PC-3 (cell line): ENCODE data around the gene TUBGCP5. TPM values are rescaled to one million over a fixed set of nuclear protein-coding genes. Genes with fewer than 3 reads are reported as not detected.
A peak's percentile ranks its signal among the peaks of the same experiment; 100 is the strongest.
"Not testable (repeated sequence)": the region's sequence is repeated elsewhere in the genome, so short reads cannot be mapped to it uniquely, and the experiment has no call there.

Experiments
- ATAC-seq: fragments of 200-7000 bp; cut with Tn5 transposase; 2 replicates; pipeline ENCODE4 v1.9.1; 2020; ENCODE audit warnings: mild to moderate bottlenecking, moderate library complexity
- BruUV-seq: library from RNA; stranded (reverse); fragments of 400-500 nt; replicated peaks from 2 replicates; lab custom pipeline; 2021; lab: Mats Ljungman, UMichigan
- CTCF ChIA-PET: fragments of 300-600 bp; sonication (Branson Sonifier 250); formaldehyde crosslinking; loops from one replicate; lab custom pipeline; 2022; ENCODE audit warnings: antibody characterized with exemption; lab: Charles Lee
- POLR2A ChIA-PET: fragments of 300-600 bp; sonication (Branson Sonifier 250); formaldehyde crosslinking; loops from one replicate; lab custom pipeline; 2022; ENCODE audit warnings: antibody characterized with exemption; ENCODE audit not compliant: unreplicated experiment; lab: Charles Lee
- DNase-seq: peaks from one replicate; pipeline ENCODE4 v3.0.0-alpha.2; 2015
- H2AFZ ChIP-seq: fragments of 300-600 bp; sonication (generic); 2 replicates; pipeline ENCODE4 v1.6.0; 2016; ENCODE audit warnings: antibody characterized with exemption, low read length
- H3F3A ChIP-seq: fragments of 300-600 bp; sonication (generic); one replicate; pipeline ENCODE4 v1.6.0; 2017; ENCODE audit warnings: antibody characterized with exemption, low read length, control low read depth, mild to moderate bottlenecking; ENCODE audit not compliant: unreplicated experiment
- H3K27ac ChIP-seq: fragments of 300-600 bp; sonication (generic); 2 replicates; pipeline ENCODE4 v1.5.1; 2016; ENCODE audit warnings: mild to moderate bottlenecking, low read length
- H3K27me3 ChIP-seq: fragments of 300-600 bp; sonication (generic); 2 replicates; pipeline ENCODE4 v1.6.1; 2016; ENCODE audit warnings: low read length, mixed read lengths
- H3K36me3 ChIP-seq: fragments of 300-600 bp; sonication (generic); 2 replicates; pipeline ENCODE4 v1.6.1; 2016; ENCODE audit warnings: low read depth, mixed run types, low read length, mixed read lengths
- H3K4me1 ChIP-seq: fragments of 300-600 bp; sonication (generic); 2 replicates; pipeline ENCODE4 v1.5.1; 2016; ENCODE audit warnings: low read length; ENCODE audit not compliant: insufficient read depth
- H3K4me2 ChIP-seq: fragments of 300-600 bp; sonication (generic); 2 replicates; pipeline ENCODE4 v1.6.0; 2016; ENCODE audit warnings: low read length
- H3K4me3 ChIP-seq: fragments of 300-600 bp; sonication (generic); 2 replicates; pipeline ENCODE4 v1.5.1; 2016; ENCODE audit warnings: mild to moderate bottlenecking, low read length, mixed read lengths
- H3K79me2 ChIP-seq: fragments of 300-600 bp; sonication (generic); 2 replicates; pipeline ENCODE4 v1.6.1; 2017; ENCODE audit warnings: low read length, mixed read lengths
- H3K9ac ChIP-seq: fragments of 300-600 bp; sonication (generic); 2 replicates; pipeline ENCODE4 v1.6.0; 2016; ENCODE audit warnings: mild to moderate bottlenecking, low read length
- H3K9me2 ChIP-seq: fragments of 300-600 bp; sonication (generic); replicated peaks from 2 replicates; pipeline ENCODE4 v1.6.1; 2016; ENCODE audit warnings: mixed run types, low read length, mixed read lengths
- H3K9me3 ChIP-seq: fragments of 300-600 bp; sonication (generic); 2 replicates; pipeline ENCODE4 v1.6.1; 2016; ENCODE audit warnings: low read length, mixed read lengths
- H4K20me1 ChIP-seq: fragments of 300-600 bp; sonication (generic); 2 replicates; pipeline ENCODE4 v1.6.1; 2016; ENCODE audit warnings: low read length, mixed read lengths
- EZH2 ChIP-seq: fragments of 300-600 bp; sonication (generic); IDR thresholded peaks from one replicate; pipeline ENCODE4 v1.6.1; 2017; ENCODE audit warnings: antibody characterized with exemption, mild to moderate bottlenecking, low read length; ENCODE audit not compliant: unreplicated experiment
- EZH2phosphoT487 ChIP-seq: fragments of 300-600 bp; sonication (generic); IDR thresholded peaks from 2 replicates; pipeline ENCODE4 v1.6.1; 2018; ENCODE audit warnings: mild to moderate bottlenecking, antibody characterized with exemption, low read length, borderline replicate concordance
- intact Hi-C: fragments of 100-400 bp; cut with micrococcal nuclease; formaldehyde crosslinking; loops from 2 replicates; pipeline ENCODE4 v1.9.0; 2023
- total RNA-seq: library from RNA; depleted of rRNA; stranded (reverse); fragments of >200 nt; gene quantifications from 2 replicates; pipeline ENCODE4 v1.2.3, GENCODE V29; 2014
- TF ChIP-seq, protein P1 (sequence below): fragments of 300-600 bp; sonication (generic); conservative IDR thresholded peaks from 2 replicates; pipeline ENCODE4 v1.5.1; 2017; ENCODE audit warnings: antibody characterized with exemption, low read depth, mild to moderate bottlenecking, low read length

Gene TUBGCP5
- total RNA-seq, 1 experiment from 2014 or later: 33.4 TPM

DNA sequence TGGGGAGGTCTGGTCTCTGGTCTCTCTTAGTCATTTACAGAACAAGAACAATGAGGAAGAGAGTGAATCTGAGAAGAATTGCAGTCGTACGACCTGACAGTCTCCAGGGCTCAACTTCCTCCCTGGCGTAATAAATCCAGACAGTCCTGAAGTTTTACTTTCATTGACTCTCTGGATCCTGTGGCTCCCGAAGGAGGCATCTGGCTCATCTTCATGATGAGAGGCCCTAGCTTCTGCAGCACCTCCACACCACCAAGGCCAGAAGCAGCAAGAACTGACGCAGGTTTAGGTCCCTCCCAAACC, 47.4 kb downstream of the TUBGCP5 start:
- H3K4me1 ChIP-seq: no peaks in the 10 kb centered on the region
- ChIA-PET POLR2A (no interaction called here), CTCF (no interaction called here)
- no peaks in the 10 kb centered on the region for H3K9me3 ChIP-seq
- DNase-seq (no peak), ATAC-seq (no peak)
- TF ChIP-seq, protein P1, sequence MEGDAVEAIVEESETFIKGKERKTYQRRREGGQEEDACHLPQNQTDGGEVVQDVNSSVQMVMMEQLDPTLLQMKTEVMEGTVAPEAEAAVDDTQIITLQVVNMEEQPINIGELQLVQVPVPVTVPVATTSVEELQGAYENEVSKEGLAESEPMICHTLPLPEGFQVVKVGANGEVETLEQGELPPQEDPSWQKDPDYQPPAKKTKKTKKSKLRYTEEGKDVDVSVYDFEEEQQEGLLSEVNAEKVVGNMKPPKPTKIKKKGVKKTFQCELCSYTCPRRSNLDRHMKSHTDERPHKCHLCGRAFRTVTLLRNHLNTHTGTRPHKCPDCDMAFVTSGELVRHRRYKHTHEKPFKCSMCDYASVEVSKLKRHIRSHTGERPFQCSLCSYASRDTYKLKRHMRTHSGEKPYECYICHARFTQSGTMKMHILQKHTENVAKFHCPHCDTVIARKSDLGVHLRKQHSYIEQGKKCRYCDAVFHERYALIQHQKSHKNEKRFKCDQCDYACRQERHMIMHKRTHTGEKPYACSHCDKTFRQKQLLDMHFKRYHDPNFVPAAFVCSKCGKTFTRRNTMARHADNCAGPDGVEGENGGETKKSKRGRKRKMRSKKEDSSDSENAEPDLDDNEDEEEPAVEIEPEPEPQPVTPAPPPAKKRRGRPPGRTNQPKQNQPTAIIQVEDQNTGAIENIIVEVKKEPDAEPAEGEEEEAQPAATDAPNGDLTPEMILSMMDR: no peak
- no peak for TF ChIP-seq EZH2
- no peak for TF ChIP-seq EZH2phosphoT487
- no peaks in the 10 kb centered on the region for H3F3A ChIP-seq
- no peaks in the 10 kb centered on the region for H3K36me3 ChIP-seq
- intact Hi-C loops: no loop called here
- no peaks in the 10 kb centered on the region for H3K9me2 ChIP-seq
- H3K4me2 ChIP-seq: no peak overlapping the region
- BruUV-seq: no TSS peak
- no peaks in the 10 kb centered on the region for H3K27me3 ChIP-seq
- no peaks in the 10 kb centered on the region for H3K79me2 ChIP-seq
- H3K27ac ChIP-seq: no peak overlapping the region
- 0 out of 2 replicates have a peak, but pooled peaks cover 2% of the 10 kb centered on the region for H4K20me1 ChIP-seq
- no peak overlapping the region for H2AFZ ChIP-seq
- no peak overlapping the region for H3K4me3 ChIP-seq
- H3K9ac ChIP-seq: no peak overlapping the region

DNA sequence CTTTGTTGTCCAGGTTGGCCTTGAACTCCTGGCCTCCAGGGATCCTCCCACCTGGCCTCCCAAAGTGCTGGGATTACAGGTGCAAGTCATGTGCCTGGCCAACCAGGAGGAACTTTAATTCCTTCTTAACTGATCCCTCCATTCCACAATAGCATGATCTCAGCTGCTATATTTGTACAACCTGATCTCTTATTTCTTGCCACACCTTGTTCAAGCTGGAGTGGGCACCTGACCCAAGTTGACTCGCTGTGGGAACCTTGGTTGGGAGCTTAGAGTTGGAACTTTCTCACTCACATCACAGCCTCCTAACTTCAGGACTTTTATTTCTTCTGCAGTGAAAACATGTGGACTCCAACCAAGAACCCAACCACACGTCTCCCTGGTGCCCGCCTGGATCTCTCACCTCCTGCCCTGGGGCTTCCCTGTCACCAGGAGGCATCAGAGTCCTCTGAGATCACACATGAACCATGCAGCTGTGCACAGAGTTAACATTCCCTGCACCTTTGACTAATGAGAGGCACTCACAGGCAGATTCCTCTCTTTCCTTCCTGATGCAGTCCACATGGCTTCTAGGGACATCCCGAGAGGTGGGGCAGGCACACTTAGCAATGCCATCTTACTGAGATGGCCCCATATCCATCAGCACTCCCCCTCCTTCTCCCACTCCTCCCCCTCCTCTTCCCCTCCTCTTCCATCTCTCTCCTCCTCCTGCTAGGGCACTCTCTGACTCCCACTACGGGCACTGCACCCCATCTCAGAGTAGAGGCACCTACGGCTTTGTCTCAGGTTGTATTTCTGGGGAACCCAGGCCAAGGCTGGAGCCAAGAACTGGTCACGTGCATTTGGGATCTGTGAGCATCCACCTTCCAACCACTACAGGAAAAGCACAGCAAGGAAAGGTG, 49.5 kb downstream of the TUBGCP5 start:
- CTCF ChIA-PET: no interaction called here
- DNase-seq (peak; percentile 8), ATAC-seq (peak; percentile 65)
- Histone ChIP-seq H3K9me3 (no peaks in the 10 kb centered on the region), H2AFZ (no peak overlapping the region), H3K79me2 (no peaks in the 10 kb centered on the region), H3K27me3 (no peaks in the 10 kb centered on the region), H3K4me3 (no peak overlapping the region), H4K20me1 (0 out of 2 replicates have a peak, but pooled peaks cover 2% of the 10 kb centered on the region), H3K9me2 (no peaks in the 10 kb centered on the region), H3K4me2 (no peak overlapping the region), H3K9ac (no peak overlapping the region), H3F3A (no peaks in the 10 kb centered on the region), H3K4me1 (no peaks in the 10 kb centered on the region), H3K27ac (no peak overlapping the region), H3K36me3 (no peaks in the 10 kb centered on the region)
- intact Hi-C loops: no loop called here
- POLR2A ChIA-PET: no interaction called here
- BruUV-seq: no TSS peak
- TF ChIP-seq EZH2: no peak
- TF ChIP-seq, protein P1: peak; percentile 27

DNA sequence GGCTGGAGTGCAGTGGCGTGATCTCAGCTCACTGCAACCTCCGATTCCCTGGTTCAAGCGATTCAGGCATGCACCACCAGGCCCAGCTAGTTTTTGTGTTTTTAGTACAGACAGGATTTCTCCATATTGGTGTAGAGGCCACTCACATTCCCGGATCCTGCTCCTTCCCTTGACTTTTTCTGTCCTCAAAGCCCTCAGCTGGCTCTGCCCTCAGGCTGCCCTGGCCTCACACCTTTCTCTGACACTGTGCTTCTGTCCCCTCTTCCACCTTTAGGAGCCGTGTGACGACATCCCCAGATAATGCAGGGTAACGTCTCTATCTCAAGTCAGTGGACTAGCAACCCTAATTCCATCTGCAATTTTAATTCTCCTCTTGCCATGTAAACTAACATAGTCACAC, 50.6 kb downstream of the TUBGCP5 start:
- H3F3A ChIP-seq: no peaks in the 10 kb centered on the region
- no peaks in the 10 kb centered on the region for H3K36me3 ChIP-seq
- 0 out of 2 replicates have a peak, but pooled peaks cover 2% of the 10 kb centered on the region for H4K20me1 ChIP-seq
- H3K9ac ChIP-seq: no peak overlapping the region
- no peaks in the 10 kb centered on the region for H3K9me2 ChIP-seq
- no peak overlapping the region for H3K27ac ChIP-seq
- H2AFZ ChIP-seq: no peak overlapping the region
- TF ChIP-seq EZH2phosphoT487 (no peak), EZH2 (no peak)
- TF ChIP-seq, protein P1: no peak
- ATAC-seq (no peak), DNase-seq (no peak)
- no peaks in the 10 kb centered on the region for H3K4me1 ChIP-seq
- H3K27me3 ChIP-seq: no peaks in the 10 kb centered on the region
- intact Hi-C loops: no loop called here
- POLR2A ChIA-PET: no interaction called here
- BruUV-seq: no TSS peak
- H3K4me3 ChIP-seq: no peak overlapping the region
- H3K79me2 ChIP-seq: no peaks in the 10 kb centered on the region
- no peak overlapping the region for H3K4me2 ChIP-seq
- CTCF ChIA-PET: no interaction called here
- no peaks in the 10 kb centered on the region for H3K9me3 ChIP-seq

DNA sequence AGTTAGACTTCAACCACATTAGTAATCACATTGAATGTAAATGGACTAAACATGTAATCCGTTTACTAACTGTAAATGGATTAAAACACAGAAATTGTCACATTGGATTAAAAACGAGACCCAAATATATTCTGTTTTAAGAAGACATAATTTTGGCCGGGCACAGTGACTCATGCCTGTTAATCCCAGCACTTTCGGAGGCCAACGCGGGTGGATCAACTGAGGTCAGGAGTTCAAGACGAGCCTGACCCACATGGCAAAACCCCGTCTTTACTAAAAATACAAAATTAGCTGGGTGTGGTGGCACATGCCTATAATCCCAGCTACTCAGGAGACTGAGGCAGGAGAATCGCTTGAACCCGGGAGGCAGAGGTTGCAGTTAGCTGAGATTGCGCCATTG, 57.4 kb downstream of the TUBGCP5 start:
- Histone ChIP-seq H4K20me1 (peaks cover 14% of the 10 kb centered on the region), H3K79me2 (peaks cover 30% of the 10 kb centered on the region)
- BruUV-seq, CTCF ChIA-PET, H3F3A ChIP-seq, H3K4me2 ChIP-seq, H3K4me3 ChIP-seq, ATAC-seq, H3K9me2 ChIP-seq, H3K9me3 ChIP-seq, H3K36me3 ChIP-seq, H3K4me1 ChIP-seq, H3K27ac ChIP-seq, H2AFZ ChIP-seq, H3K27me3 ChIP-seq, DNase-seq, POLR2A ChIA-PET, H3K9ac ChIP-seq: not testable (repeated sequence)
- intact Hi-C loops: loop anchor here (2.0 kb wide), 1 partner anchor 57 kb away; the partner anchor contains the start of gene TUBGCP5
